RWPE2 (cell line): Measurements from ENCODE around the gene SAC3D1.

Experiments used
- ATAC-seq: fragments of 200-7000 bp; cut with Tn5 transposase; 3 replicates; pipeline ENCODE4 v1.9.1; 2021; ENCODE audit warnings: low read depth
- DNase-seq: peaks from one replicate; pipeline ENCODE4 v3.0.0-alpha.2; 2020; ENCODE audit warnings: low spot score
- H3K27ac ChIP-seq: fragments of 450-650 bp; 2 replicates; pipeline ENCODE4 v1.5.1; 2017; ENCODE audit warnings: mild to moderate bottlenecking; ENCODE audit not compliant: poor library complexity, severe bottlenecking
- H3K27me3 ChIP-seq: fragments of 250-450 bp; sonication (Bioruptor Pico); 2 replicates; pipeline ENCODE4 v1.5.1; 2021; ENCODE audit warnings: mild to moderate bottlenecking, moderate library complexity; ENCODE audit not compliant: insufficient read depth, poor library complexity, severe bottlenecking
- H3K36me3 ChIP-seq: fragments of 250-450 bp; sonication (Bioruptor Pico); 2 replicates; pipeline ENCODE4 v1.5.1; 2020; ENCODE audit warnings: low read depth, mild to moderate bottlenecking, moderate library complexity
- H3K4me1 ChIP-seq: fragments of 250-450 bp; sonication (Bioruptor Pico); 2 replicates; pipeline ENCODE4 v1.5.1; 2021; ENCODE audit warnings: mild to moderate bottlenecking, moderate library complexity; ENCODE audit not compliant: insufficient read depth, poor library complexity, severe bottlenecking
- H3K4me3 ChIP-seq: fragments of 250-450 bp; sonication (Bioruptor Pico); 2 replicates; pipeline ENCODE4 v1.5.1; 2021; ENCODE audit warnings: mild to moderate bottlenecking, moderate library complexity; ENCODE audit not compliant: severe bottlenecking
- H3K9me3 ChIP-seq: fragments of 250-450 bp; sonication (Bioruptor Pico); 2 replicates; pipeline ENCODE4 v1.5.1; 2021; ENCODE audit warnings: mild to moderate bottlenecking, moderate library complexity; ENCODE audit not compliant: severe bottlenecking
- TF ChIP-seq, protein P1 (sequence below): fragments of 450-650 bp; IDR thresholded peaks from one replicate; pipeline ENCODE4 v1.5.1; 2017; ENCODE audit warnings: mild to moderate bottlenecking, moderate library complexity; ENCODE audit not compliant: poor library complexity, severe bottlenecking

The SAC3D1 gene

DNA sequence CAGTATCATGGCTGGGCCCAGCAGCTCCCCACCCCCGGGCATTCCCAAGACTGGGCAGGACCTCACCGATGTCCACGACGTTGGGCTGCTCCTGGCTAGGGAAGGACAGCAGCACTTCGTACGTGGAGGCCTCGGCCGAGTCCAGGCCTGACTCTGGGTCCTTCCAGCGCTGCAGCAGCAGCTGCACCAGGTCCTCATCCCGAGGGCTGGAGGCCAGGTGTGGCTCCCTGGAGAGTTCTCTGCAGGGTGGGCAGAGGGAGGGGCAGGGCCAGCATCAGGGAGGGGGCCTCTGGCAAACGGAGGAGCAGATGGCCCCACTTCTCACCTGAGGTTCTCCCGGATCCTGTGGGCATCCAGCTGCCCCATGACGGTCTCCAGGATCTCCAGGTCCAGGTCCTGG lies 17.0 kb downstream of the SAC3D1 start:
- Histone ChIP-seq H3K27ac (no peak overlapping the region), H3K4me1 (no peaks in the 10 kb centered on the region), H3K27me3 (no peaks in the 10 kb centered on the region), H3K4me3 (no peak overlapping the region), H3K9me3 (no peaks in the 10 kb centered on the region), H3K36me3 (no peaks in the 10 kb centered on the region)
- TF ChIP-seq, protein P1, sequence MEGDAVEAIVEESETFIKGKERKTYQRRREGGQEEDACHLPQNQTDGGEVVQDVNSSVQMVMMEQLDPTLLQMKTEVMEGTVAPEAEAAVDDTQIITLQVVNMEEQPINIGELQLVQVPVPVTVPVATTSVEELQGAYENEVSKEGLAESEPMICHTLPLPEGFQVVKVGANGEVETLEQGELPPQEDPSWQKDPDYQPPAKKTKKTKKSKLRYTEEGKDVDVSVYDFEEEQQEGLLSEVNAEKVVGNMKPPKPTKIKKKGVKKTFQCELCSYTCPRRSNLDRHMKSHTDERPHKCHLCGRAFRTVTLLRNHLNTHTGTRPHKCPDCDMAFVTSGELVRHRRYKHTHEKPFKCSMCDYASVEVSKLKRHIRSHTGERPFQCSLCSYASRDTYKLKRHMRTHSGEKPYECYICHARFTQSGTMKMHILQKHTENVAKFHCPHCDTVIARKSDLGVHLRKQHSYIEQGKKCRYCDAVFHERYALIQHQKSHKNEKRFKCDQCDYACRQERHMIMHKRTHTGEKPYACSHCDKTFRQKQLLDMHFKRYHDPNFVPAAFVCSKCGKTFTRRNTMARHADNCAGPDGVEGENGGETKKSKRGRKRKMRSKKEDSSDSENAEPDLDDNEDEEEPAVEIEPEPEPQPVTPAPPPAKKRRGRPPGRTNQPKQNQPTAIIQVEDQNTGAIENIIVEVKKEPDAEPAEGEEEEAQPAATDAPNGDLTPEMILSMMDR, result no peak
- DNase-seq (no peak), ATAC-seq (no peak)

DNA sequence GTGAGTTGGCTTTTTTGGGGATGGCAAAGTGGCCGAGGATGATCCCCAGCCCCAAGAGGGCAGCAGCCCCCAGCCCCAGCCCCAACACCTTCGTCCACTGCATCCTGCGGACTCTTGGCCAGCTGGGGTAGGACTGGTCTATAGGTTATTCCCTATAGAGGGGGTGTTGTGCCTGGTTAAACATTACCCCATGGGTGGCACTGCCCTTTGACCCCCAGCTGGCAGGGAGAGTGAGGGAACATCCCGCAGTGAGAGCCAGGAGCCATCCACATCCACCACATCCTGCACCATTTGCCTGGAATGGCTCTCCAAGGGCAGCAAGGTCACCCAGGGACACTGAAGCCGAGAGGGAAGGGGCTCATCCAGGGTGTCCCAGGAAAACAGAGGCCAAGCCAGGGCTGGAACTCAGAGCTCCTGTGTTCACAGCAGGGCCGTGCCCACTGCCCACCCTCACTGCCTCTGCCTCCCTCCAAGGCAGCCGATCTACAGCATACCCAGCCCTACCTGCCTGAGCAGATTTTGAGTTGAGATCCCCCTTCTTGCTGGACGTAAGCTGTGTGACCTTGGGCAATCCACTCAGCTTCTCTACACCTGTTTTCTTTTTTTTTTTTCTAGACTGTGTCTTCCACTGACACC lies 17.5 kb downstream of the SAC3D1 start, which contains the start of gene NAALADL1:
NAALADL1 (minus strand) TSS at position 135 of the 636 bp plus-strand sequence; CDS start at position 103, 32 bp downstream.
- no peak within 1 kb of the TSS for H3K4me3 ChIP-seq
- H3K9me3 ChIP-seq, result no peaks in the 10 kb centered on the region
- no peak for DNase-seq
- H3K27ac ChIP-seq, result no peak within 1 kb of the TSS
- no peak for ATAC-seq
- TF ChIP-seq, protein P1, result no peak
- H3K27me3 ChIP-seq, result no peaks in the 10 kb centered on the region
- H3K36me3 ChIP-seq, result no peaks in the 10 kb centered on the region
- H3K4me1 ChIP-seq, result no peaks in the 10 kb centered on the region

DNA sequence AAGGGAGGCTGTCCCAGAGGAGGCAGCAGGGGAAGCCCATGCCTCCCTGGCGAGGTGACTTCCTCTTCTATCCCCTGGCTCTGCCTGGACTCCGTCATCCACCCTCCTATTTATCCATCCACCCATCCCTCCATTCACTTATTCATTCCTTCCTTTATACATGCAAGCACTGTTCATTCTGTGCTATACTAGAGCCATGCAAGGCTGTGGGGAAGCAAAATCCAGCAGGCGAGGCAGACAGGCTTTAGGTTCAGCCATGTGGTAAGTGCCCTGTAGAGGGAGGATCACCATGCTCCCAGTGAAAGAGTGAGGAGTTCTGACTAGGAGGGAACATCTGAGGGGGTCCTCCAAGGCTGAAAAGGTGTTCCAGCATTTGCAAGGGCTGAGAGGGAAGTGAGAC lies 18.5 kb downstream of the SAC3D1 start:
- TF ChIP-seq, protein P1, result no peak
- H3K36me3 ChIP-seq, result no peaks in the 10 kb centered on the region

GRCh38 chr11:65059959-65060824 lies 19.2 kb downstream of the SAC3D1 start:
- no peak for ATAC-seq
- no peak overlapping the region for H3K27ac ChIP-seq

More for the DNA sequence above, 18.5 kb downstream of the SAC3D1 start:
- DNase-seq (no peak), ATAC-seq (no peak)
- H3K27ac ChIP-seq, result no peak overlapping the region
- no peaks in the 10 kb centered on the region for H3K4me1 ChIP-seq
- no peaks in the 10 kb centered on the region for H3K27me3 ChIP-seq
- no peaks in the 10 kb centered on the region for H3K9me3 ChIP-seq
- no peak overlapping the region for H3K4me3 ChIP-seq

More at GRCh38 chr11:65059959-65060824, 19.2 kb downstream of the SAC3D1 start:
- no peaks in the 10 kb centered on the region for H3K4me1 ChIP-seq
- H3K27me3 ChIP-seq, result no peaks in the 10 kb centered on the region
- no peaks in the 10 kb centered on the region for H3K9me3 ChIP-seq
- DNase-seq, result no peak
- no peaks in the 10 kb centered on the region for H3K36me3 ChIP-seq
- TF ChIP-seq, protein P1, result no peak
- H3K4me3 ChIP-seq, result no peak overlapping the region
